Measurements from ENCODE around the gene LAMA3. TPM values are rescaled to one million over a fixed set of nuclear protein-coding genes. Genes with fewer than 3 reads are reported as not detected.

The LAMA3 gene
- total RNA-seq, 6 experiments from 2014 or later: 1.3 to 5.0 (median 3.0) TPM

- no peaks in the 10 kb centered on the region for H3K36me3 ChIP-seq
- H3K4me1 ChIP-seq: peaks cover 0 to 12% (median 5%) of the 10 kb centered on the region in 4 donors
- H3K9me3 ChIP-seq: no peaks in the 10 kb centered on the region
- no peak for TF ChIP-seq CTCF (IDR thresholded peaks at IDR 0.05)
- TF ChIP-seq POLR2A (IDR thresholded peaks at IDR 0.05): no peak
- no peak overlapping the region for H3K27ac ChIP-seq
- no peak overlapping the region for H3K4me3 ChIP-seq
- H3K27me3 ChIP-seq: no peaks in the 10 kb centered on the region
- WGBS (ENCODE audit: insufficient coverage, low coverage, low lambda C conversion rate, missing lambda C conversion rate): 89% methylated on average over 3 of the region's 4 CpGs
- DNase-seq: no peak
- intact Hi-C loops (cut with DNase I): no loop called here
- ATAC-seq: no peak
Observed at GRCh38 chr18:23852236-23853045, 163.2 kb downstream of the LAMA3 start.

GRCh38 chr18:23853448-23854195, 164.4 kb downstream of the LAMA3 start:
- H3K4me1 ChIP-seq: peaks cover 0 to 22% (median 9%) of the 10 kb centered on the region in 4 donors
- H3K27ac ChIP-seq: no peak overlapping the region
- ATAC-seq (no peak), DNase-seq (no peak)
- H3K27me3 ChIP-seq: no peaks in the 10 kb centered on the region
- 89% methylated on average over 4 of the region's 8 CpGs for WGBS (ENCODE audit: insufficient coverage, low coverage, low lambda C conversion rate, missing lambda C conversion rate)
- TF ChIP-seq CTCF (IDR thresholded peaks at IDR 0.05): no peak
- no peak for TF ChIP-seq POLR2A (IDR thresholded peaks at IDR 0.05)
- H3K4me3 ChIP-seq: no peak overlapping the region
- H3K36me3 ChIP-seq: no peaks in the 10 kb centered on the region
- intact Hi-C loops (cut with DNase I): no loop called here
- H3K9me3 ChIP-seq: no peaks in the 10 kb centered on the region

GRCh38 chr18:23855721-23856120, 166.5 kb downstream of the LAMA3 start:
- Histone ChIP-seq H3K27me3 (no peaks in the 10 kb centered on the region), H3K27ac (no peak overlapping the region), H3K36me3 (no peaks in the 10 kb centered on the region), H3K4me3 (no peak overlapping the region), H3K4me1 (peaks cover 0 to 42% (median 18%) of the 10 kb centered on the region in 4 donors), H3K9me3 (no peaks in the 10 kb centered on the region)
- no peak for ATAC-seq
- TF ChIP-seq CTCF (IDR thresholded peaks at IDR 0.05): no peak
- no peak for TF ChIP-seq POLR2A (IDR thresholded peaks at IDR 0.05)
- intact Hi-C loops (cut with DNase I): no loop called here
- DNase-seq: no peak
- 82% methylated on average over 5 of the region's 5 CpGs for WGBS (ENCODE audit: insufficient coverage, low coverage, low lambda C conversion rate, missing lambda C conversion rate)

- ATAC-seq: no peak
Observed at GRCh38 chr18:23856466-23857163, 167.4 kb downstream of the LAMA3 start.

More at GRCh38 chr18:23856466-23857163, 167.4 kb downstream of the LAMA3 start:
- Histone ChIP-seq H3K4me3 (no peak overlapping the region), H3K36me3 (no peaks in the 10 kb centered on the region), H3K9me3 (no peaks in the 10 kb centered on the region), H3K27ac (no peak overlapping the region), H3K4me1 (peaks cover 0 to 35% (median 16%) of the 10 kb centered on the region in 4 donors), H3K27me3 (no peaks in the 10 kb centered on the region)
- intact Hi-C loops (cut with DNase I): no loop called here
- WGBS (ENCODE audit: insufficient coverage, low coverage, low lambda C conversion rate, missing lambda C conversion rate): 76% methylated on average over 3 of the region's 5 CpGs
- no peak for TF ChIP-seq POLR2A (IDR thresholded peaks at IDR 0.05)
- no peak for TF ChIP-seq CTCF (IDR thresholded peaks at IDR 0.05)
- DNase-seq: no peak

Data from right lobe of liver (tissue), 6 donors.